HepG2 (cell line): ENCODE data around the gene ZFP69. TPM values are rescaled to one million over a fixed set of nuclear protein-coding genes. Genes with fewer than 3 reads are reported as not detected.

Source experiments
- EED ChIP-seq: sonication (generic); formaldehyde crosslinking; IDR thresholded peaks from 2 replicates; pipeline ENCODE4 v1.5.0; 2020; ENCODE audit warnings: mild to moderate bottlenecking, missing genetic modification reagents
- GZF1 ChIP-seq: sonication (generic); formaldehyde crosslinking; IDR thresholded peaks from 2 replicates; pipeline ENCODE4 v1.5.1; 2020; ENCODE audit warnings: mild to moderate bottlenecking, missing genetic modification reagents
- HOXD1 ChIP-seq: sonication (generic); formaldehyde crosslinking; IDR thresholded peaks from 2 replicates; pipeline ENCODE4 v1.5.0; 2020; ENCODE audit warnings: missing genetic modification reagents
- KLF12 ChIP-seq: sonication (generic); formaldehyde crosslinking; IDR thresholded peaks from 2 replicates; pipeline ENCODE4 v1.4.0; 2020; ENCODE audit warnings: missing genetic modification reagents, borderline replicate concordance
- PHF5A ChIP-seq: IDR thresholded peaks from one replicate; pipeline ENCODE4 v1.6.1; 2018; ENCODE audit warnings: low read depth, missing genetic modification reagents; ENCODE audit not compliant: unreplicated experiment
- SMAD3 ChIP-seq: sonication (generic); formaldehyde crosslinking; IDR thresholded peaks from 2 replicates; pipeline ENCODE4 v1.4.0; 2020; ENCODE audit warnings: missing genetic modification reagents
- SMC3 ChIP-seq: IDR thresholded peaks from 2 replicates; pipeline ENCODE4 v1.6.1; 2011; ENCODE audit warnings: low read length, improper control_type of control experiment
- TFDP2 ChIP-seq: sonication (generic); formaldehyde crosslinking; IDR thresholded peaks from 2 replicates; pipeline ENCODE4 v1.4.0; 2020; ENCODE audit warnings: missing genetic modification reagents
- ZBTB1 ChIP-seq: sonication (generic); formaldehyde crosslinking; IDR thresholded peaks from 2 replicates; pipeline ENCODE4 v1.4.0; 2020; ENCODE audit warnings: missing genetic modification reagents, borderline replicate concordance
- ZFP62 ChIP-seq: sonication (generic); formaldehyde crosslinking; IDR thresholded peaks from 2 replicates; pipeline ENCODE4 v1.4.0; 2020; ENCODE audit warnings: missing genetic modification reagents
- ZFP91 ChIP-seq: sonication (generic); formaldehyde crosslinking; IDR thresholded peaks from 2 replicates; pipeline ENCODE4 v1.9.0; 2022; ENCODE audit warnings: missing genetic modification reagents, mild to moderate bottlenecking, borderline replicate concordance
- ZNF143 ChIP-seq: sonication (generic); formaldehyde crosslinking; IDR thresholded peaks from 2 replicates; pipeline ENCODE4 v1.4.0; 2020; ENCODE audit warnings: missing genetic modification reagents
- ZNF180 ChIP-seq: sonication (generic); formaldehyde crosslinking; IDR thresholded peaks from 2 replicates; pipeline ENCODE4 v1.4.0; 2020; ENCODE audit warnings: low read depth, missing genetic modification reagents, borderline replicate concordance
- ZNF280D ChIP-seq: sonication (generic); formaldehyde crosslinking; IDR thresholded peaks from 2 replicates; pipeline ENCODE4 v1.5.1; 2020; ENCODE audit warnings: mild to moderate bottlenecking, missing genetic modification reagents
- ZNF552 ChIP-seq: sonication (generic); formaldehyde crosslinking; IDR thresholded peaks from 2 replicates; pipeline ENCODE4 v1.9.0; 2022; ENCODE audit warnings: missing genetic modification reagents, mild to moderate bottlenecking, borderline replicate concordance
- ZNF646 ChIP-seq: sonication (generic); formaldehyde crosslinking; IDR thresholded peaks from 2 replicates; pipeline ENCODE4 v1.9.0; 2021; ENCODE audit warnings: mild to moderate bottlenecking, missing genetic modification reagents
- ZSCAN20 ChIP-seq: sonication (generic); formaldehyde crosslinking; IDR thresholded peaks from 2 replicates; pipeline ENCODE4 v1.4.0; 2020; ENCODE audit warnings: missing genetic modification reagents, mild to moderate bottlenecking, borderline replicate concordance
- polyA plus RNA-seq, 8 experiments: library from polyadenylated mRNA; depleted of rRNA in 3 of 8; stranded (reverse) in 7 of 8; unstranded in 1 of 8; fragments of >200 nt; fragmentation: Illumina TruSeq in 4 of 8; extraction: Trizol in 4 of 8; gene quantifications; 2 replicates each; pipeline versions ENCODE4 v1.2.1 to v1.2.3, GENCODE V29; 2011 to 2016; ENCODE audit warnings: low read depth in 4 of 8, missing spikeins in 1 of 8, mixed read lengths in 1 of 8; ENCODE audit not compliant: insufficient read depth in 1 of 8
- total RNA-seq, 5 experiments: library from RNA; depleted of rRNA; stranded (reverse); fragments of >200 nt; fragmentation: Illumina TruSeq; extraction: Trizol; gene quantifications; 2 replicates each; pipeline ENCODE4 v1.2.3, GENCODE V29; 2016; ENCODE audit warnings: low read depth in 1 of 5

ZFP69 gene
- total and polyA plus RNA-seq, 2 of the 13 experiments (the other 11 are each of a cell fraction or from before 2014, with no cell fraction given), result 2.6 to 5.6 TPM

GRCh38 chr1:40476924-40477677, at the start of gene ZFP69 (continued):
- TF ChIP-seq ZNF646 (CRISPR knock-in tag), result no peak
- TF ChIP-seq ZBTB1, result no peak
- TF ChIP-seq KLF12 (CRISPR knock-in tag), result no peak; the same call in 1 of the 2 replicates
- 0 out of 2 replicates have a peak, but pooled peaks have one; percentile 55 for TF ChIP-seq ZNF280D (CRISPR knock-in tag)
- no peak for TF ChIP-seq ZFP62 (CRISPR knock-in tag)
- 0 out of 2 replicates have a peak, but pooled peaks have one; percentile 71 for TF ChIP-seq ZSCAN20 (CRISPR knock-in tag)
- TF ChIP-seq ZFP91 (CRISPR knock-in tag), result peak; percentile 70; the same call in 1 of the 2 replicates
- TF ChIP-seq PHF5A (CRISPR knock-in tag), result no peak
- TF ChIP-seq HOXD1 (CRISPR knock-in tag), result no peak
- TF ChIP-seq ZNF552, result no peak
- no peak for TF ChIP-seq GZF1 (CRISPR knock-in tag)
- no peak; the same call in 1 of the 2 replicates for TF ChIP-seq SMAD3 (CRISPR knock-in tag)
- TF ChIP-seq TFDP2 (CRISPR knock-in tag), result peak; percentile 59
- no peak for TF ChIP-seq SMC3
- no peak for TF ChIP-seq ZNF180 (CRISPR knock-in tag)
- peak; percentile 79 for TF ChIP-seq ZNF143 (CRISPR knock-in tag)
- TF ChIP-seq EED (CRISPR knock-in tag), result peak; percentile 22; the same call in 1 of the 2 replicates
